Activated CD8-positive, alpha-beta memory T cell treated with anti-CD3 and anti-CD28 coated beads for 36 hours (primary cell): ENCODE measurements around the gene SLC40A1. TPM values are rescaled to one million over a fixed set of nuclear protein-coding genes. Genes with fewer than 3 reads are reported as not detected.

Experiments
- CTCF ChIA-PET: fragments of 350-600 bp; sonication (Branson Sonifier 250); formaldehyde crosslinking; loops from one replicate; lab custom pipeline; 2021; ENCODE audit warnings: antibody characterized with exemption; lab: Charles Lee
- POLR2A ChIA-PET: fragments of 350-600 bp; sonication (Branson Sonifier 250); formaldehyde crosslinking; loops from one replicate; lab custom pipeline; 2021; ENCODE audit warnings: antibody characterized with exemption; lab: Charles Lee
- total RNA-seq, 2 experiments: library from RNA; stranded (reverse); gene quantifications; one replicate each; pipeline ENCODE4 v1.2.3, GENCODE V29; 2021

Gene SLC40A1
- total RNA-seq, 2 experiments from 2014 or later: 1.4 to 1.8 TPM

DNA sequence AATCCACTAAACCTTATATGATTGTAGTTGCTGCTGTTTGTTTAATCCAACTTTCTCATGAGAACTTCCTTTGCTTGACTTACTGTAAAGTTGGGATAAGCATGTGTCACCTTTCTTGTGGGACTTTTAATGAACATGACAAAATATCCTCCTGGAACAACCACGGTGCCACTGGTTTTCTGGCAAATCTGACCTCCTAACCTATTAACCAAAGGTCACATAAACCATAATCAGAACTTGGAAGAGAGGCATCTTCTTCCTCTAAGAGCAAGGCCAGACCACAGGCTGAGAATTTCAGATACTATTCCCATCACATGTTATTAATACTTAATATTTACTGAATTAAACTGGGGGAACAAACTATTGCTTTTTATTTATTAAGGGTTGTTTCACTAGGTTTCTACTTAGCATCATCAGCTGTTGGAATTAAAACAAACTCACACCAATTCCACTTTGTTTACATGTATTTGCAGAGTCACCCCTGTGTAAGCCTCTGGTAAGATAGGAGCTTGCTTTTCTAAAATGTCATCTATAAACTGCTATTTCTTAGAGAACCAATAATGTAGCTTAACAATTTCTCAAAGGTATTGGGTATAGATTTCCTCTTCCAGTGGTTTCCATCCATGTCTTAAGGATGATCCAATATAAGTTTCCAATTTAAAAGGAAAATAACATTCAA lies 2.2 kb downstream of the SLC40A1 start:
- POLR2A ChIA-PET: no interaction called here
- CTCF ChIA-PET: no interaction called here

DNA sequence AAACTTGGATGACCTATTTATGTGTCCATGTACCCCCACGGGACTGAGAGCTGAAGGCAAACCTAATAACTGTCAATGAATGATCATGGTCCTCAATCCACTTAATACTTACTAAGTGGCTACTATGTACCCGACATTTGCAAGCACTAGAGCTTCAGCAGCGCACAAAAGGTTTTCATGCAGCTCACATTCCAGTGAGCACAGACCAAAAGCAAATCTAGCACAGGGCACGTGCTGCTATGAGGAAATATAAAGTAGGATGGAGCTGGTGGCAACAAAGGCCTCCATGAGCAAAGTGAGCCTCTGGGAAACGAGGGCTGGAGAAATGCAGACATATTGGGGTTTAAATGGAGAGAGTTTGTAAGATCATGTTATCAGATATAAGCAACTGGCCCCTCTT lies 3.5 kb downstream of the SLC40A1 start:
- CTCF ChIA-PET: no interaction called here
- POLR2A ChIA-PET: no interaction called here

DNA sequence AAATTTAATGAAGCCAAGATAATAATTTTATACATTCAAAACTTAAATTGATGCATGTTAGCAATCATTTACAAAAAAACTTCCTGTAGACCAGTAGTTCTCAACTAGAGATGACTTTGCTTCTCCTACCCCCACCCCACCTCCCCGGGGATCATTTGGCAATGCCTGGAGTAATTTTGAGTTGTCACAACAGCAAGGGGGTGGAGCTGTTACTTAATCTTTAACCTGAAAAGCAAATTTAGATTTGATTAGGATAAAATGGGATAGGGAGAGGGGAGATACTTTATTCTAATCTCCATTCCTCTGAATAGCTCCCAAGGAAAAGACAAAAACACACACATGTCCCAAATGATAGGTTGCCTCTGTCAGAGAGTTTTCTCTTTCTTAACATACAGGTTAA lies 4.2 kb downstream of the SLC40A1 start:
- ChIA-PET CTCF (no interaction called here), POLR2A (no interaction called here)

- POLR2A ChIA-PET: no interaction called here
- CTCF ChIA-PET: no interaction called here
These were observed 5.7 kb downstream of the SLC40A1 start for GRCh38 chr2:189574793-189575475.

- ChIA-PET CTCF (no interaction called here), POLR2A (no interaction called here)
These were observed 10.0 kb downstream of the SLC40A1 start for GRCh38 chr2:189570570-189571031.

DNA sequence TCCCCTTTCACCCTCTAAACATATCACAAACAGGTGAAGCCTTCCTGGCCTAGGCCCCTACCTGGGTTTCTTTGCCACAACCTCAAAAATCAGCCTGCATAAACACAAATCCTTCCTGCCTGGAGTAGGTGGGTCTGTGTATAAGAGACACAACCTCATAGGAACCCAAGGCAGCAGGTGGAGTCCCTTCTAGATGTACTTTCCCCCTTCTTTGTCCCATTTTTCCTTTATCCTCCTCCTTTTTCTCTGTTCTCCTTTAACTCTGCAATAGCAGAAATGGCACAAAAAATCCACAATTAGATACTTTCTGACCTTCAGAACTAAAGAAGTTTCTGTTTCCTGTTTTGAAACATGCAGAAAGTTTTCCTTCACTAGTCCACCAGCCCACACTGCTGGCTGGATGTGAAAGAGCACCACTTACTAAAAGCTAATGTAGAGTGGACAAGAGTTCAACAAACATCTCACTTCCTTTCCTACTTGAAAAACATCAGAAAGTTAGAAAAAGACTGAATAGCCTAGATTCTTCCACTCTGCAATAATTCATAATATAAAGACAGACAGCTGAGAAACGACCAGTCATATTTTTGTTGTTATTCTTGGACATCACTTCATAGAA lies 11.2 kb downstream of the SLC40A1 start:
- ChIA-PET POLR2A (no interaction called here), CTCF (no interaction called here)

- POLR2A ChIA-PET: no interaction called here
- CTCF ChIA-PET: no interaction called here
These were observed 14.5 kb downstream of the SLC40A1 start for GRCh38 chr2:189566046-189566445.

- CTCF ChIA-PET: no interaction called here
- POLR2A ChIA-PET: no interaction called here
These were observed 19.1 kb downstream of the SLC40A1 start for GRCh38 chr2:189561371-189562038.

- POLR2A ChIA-PET: no interaction called here
- CTCF ChIA-PET: no interaction called here
These were observed 20.4 kb downstream of the SLC40A1 start for GRCh38 chr2:189560273-189560586.

DNA sequence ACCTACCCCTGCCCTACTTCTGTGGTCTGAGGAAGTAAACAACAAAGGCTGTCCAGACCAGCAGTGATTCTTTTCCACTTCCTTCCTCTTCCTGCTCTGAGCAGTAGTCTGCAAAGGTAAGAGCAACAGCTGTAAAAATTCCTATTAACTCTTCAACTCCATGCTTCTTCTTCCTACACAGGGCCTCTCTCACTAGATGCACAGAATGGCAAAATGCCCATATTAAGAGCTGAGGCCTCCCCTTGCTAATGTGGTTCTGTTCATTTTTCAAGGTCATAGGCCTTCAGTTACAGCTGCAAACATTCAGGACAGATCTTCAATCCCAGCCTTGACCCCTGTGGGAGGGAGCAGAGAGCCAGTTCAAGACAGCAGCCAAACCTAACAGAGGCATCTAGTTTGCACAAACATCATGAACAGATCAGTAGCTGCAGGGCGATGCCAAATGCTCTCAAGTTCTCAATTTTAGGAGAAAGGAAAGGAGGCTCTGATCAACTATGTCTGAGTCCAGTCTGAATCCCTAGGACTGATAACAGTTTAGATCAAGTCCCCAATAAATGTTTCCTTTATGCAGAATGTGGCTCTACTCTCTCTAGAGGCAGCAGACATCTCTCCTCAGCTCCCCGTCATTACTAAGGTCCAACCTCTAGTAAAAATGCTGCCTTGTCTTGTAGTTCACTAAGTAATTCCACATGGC lies 20.9 kb downstream of the SLC40A1 start:
- POLR2A ChIA-PET: no interaction called here
- CTCF ChIA-PET: no interaction called here

- ChIA-PET POLR2A (no interaction called here), CTCF (no interaction called here)
These were observed 21.9 kb downstream of the SLC40A1 start for GRCh38 chr2:189558516-189559272.

- CTCF ChIA-PET: no interaction called here
- POLR2A ChIA-PET: no interaction called here
These were observed 23.2 kb downstream of the SLC40A1 start for GRCh38 chr2:189557373-189557772.

DNA sequence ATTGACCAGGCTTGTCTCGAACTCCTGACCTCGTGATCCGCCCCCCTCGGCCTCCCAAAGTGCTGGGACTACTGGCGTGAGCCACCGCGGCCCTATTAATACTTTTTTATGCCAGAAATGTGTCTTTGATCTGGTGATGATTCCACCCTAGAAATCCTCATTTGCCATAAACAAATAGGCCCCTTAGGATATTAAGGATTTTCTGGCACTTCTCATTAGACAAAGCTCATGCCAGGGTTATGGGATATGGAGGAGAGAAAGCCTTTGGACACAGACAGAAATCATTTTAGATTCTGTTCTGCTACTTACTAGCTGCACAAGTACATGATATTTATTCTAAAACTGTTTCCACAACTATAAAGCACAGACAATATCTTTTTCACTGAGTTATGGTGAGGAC lies 24.1 kb downstream of the SLC40A1 start:
- ChIA-PET POLR2A (no interaction called here), CTCF (no interaction called here)

DNA sequence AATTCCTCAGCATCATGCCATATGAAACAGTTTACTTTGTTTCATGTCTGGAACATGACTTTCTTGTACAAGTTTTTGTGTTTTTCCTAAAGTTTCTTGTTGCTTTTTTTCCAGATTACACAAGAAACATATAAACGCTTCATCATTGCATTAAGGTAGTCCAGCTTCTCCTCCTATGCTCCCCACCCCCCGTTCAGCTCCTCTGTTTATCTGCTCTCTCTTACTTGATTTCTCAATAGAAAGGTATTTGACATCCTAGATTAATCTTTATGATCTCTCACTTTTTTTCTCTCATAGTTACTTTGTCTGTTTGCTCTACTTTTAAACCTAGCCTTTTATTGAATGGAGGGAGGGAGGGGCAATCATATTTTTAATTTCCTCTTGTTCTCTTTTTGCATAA lies 25.4 kb downstream of the SLC40A1 start:
- CTCF ChIA-PET: no interaction called here
- POLR2A ChIA-PET: no interaction called here

DNA sequence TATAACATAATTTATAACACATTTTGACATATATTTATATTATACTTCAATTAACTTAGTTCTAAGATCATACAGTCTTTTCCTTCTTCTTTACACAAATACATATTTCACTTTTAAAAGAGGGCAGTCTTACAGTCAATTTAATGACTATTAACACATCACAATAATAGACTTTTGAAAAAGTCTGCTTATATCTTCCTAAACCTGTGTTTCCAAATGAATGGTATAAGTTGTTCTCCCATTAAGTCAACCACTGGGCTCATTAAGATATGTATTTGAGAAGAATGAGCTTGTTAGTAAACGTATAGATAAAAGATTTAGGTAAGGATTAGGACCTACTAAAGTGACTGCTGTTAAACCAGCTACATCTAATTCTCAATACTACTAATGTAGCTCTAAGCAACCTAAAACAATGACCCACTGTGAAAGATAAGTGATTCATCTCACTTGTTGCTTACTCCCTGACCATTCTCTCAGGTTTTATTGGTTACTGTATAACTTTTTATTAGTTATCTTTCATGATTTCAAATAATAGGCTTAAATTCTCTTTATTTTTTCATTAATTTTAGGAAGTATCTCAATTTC lies 27.0 kb downstream of the SLC40A1 start:
- POLR2A ChIA-PET: no interaction called here
- CTCF ChIA-PET: no interaction called here

- CTCF ChIA-PET: no interaction called here
- POLR2A ChIA-PET: no interaction called here
These were observed 27.6 kb downstream of the SLC40A1 start for GRCh38 chr2:189552991-189553404.

DNA sequence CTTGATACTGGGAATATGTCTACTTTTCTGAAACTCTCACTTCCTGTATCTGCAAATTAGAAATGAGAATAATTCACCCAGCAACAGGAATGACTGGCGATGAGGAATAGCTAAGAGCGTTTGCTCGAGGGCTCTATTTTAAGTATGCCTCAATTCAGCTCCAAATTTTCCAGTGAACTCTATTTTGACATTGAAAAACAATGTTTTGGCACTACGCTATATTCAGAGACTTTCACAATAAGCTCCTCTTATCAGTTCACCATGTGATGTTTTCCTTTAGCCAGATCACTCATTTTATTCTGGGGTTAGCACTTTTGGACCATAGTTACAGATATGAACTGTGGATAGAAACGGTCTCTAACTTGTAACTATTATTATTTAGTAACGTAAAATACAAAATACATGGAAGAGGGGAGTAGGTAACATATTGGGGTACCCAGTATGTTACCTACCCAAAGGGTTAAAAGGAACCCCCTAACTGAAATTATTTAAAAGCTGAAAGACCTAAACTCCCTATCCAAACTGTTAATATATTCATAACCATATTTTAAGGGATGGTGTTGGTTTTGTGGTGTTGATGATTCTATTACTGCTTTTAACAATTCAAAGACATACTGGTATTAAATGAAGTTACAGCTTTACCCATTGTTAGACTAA lies 28.1 kb downstream of the SLC40A1 start:
- POLR2A ChIA-PET: no interaction called here

DNA sequence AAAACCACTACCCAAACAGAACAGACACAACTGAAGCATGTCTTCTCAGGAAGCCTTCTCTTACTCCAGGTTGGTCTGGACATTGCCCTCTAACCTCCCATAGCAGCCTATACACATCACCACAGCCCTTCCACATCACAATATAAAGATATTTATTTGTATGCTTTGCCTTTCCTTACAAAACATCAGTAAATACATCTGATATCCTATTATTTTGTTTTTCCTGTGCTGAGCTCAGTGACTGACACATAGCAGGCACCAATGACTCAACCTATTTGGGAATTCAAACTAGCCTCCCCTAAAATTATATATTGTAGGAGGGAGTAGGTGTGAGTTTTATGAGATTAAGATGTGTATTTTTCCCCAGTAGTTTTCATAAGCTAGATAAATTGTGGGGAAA lies 28.8 kb downstream of the SLC40A1 start:
- CTCF ChIA-PET: no interaction called here

More for the DNA sequence above, 28.1 kb downstream of the SLC40A1 start:
- CTCF ChIA-PET: no interaction called here

More for the DNA sequence above, 28.8 kb downstream of the SLC40A1 start:
- POLR2A ChIA-PET: no interaction called here
